Lower leg skin (tissue), 3 donors: ENCODE data around the gene PRICKLE4.

Experiments used
- CTCF ChIP-seq, 3 donors: fragments of 450-650 bp; IDR thresholded peaks; one replicate each; pipeline ENCODE4 v1.5.1; 2016; ENCODE audit warnings: antibody characterized with exemption in 3 of 3, mild to moderate bottlenecking in 3 of 3, moderate library complexity in 2 of 3
- POLR2A ChIP-seq, 2 donors: fragments of 450-650 bp; IDR thresholded peaks; one replicate each; pipeline ENCODE4 v1.6.1; 2016 to 2017; ENCODE audit warnings: antibody characterized with exemption in 2 of 2, mild to moderate bottlenecking in 1 of 2, moderate library complexity in 1 of 2

GRCh38 chr6:41743406-41744235 is 37.0 kb upstream of the PRICKLE4 start:
- TF ChIP-seq POLR2A (IDR thresholded peaks at IDR 0.05) (no peak), CTCF (IDR thresholded peaks at IDR 0.05) (no peak)
